WI38 (cell line): Measurements from ENCODE around the gene ACCS.

Experiments used
- H3K4me3 ChIP-seq: 2 replicates; pipeline ENCODE4 v1.5.1; 2011; ENCODE audit warnings: low read depth, mild to moderate bottlenecking, control low read depth, low read length
- CTCF ChIP-seq: IDR thresholded peaks from 2 replicates; pipeline ENCODE4 v1.5.1; 2012; ENCODE audit warnings: low read depth, mild to moderate bottlenecking, control low read depth, low read length

ACCS gene

DNA sequence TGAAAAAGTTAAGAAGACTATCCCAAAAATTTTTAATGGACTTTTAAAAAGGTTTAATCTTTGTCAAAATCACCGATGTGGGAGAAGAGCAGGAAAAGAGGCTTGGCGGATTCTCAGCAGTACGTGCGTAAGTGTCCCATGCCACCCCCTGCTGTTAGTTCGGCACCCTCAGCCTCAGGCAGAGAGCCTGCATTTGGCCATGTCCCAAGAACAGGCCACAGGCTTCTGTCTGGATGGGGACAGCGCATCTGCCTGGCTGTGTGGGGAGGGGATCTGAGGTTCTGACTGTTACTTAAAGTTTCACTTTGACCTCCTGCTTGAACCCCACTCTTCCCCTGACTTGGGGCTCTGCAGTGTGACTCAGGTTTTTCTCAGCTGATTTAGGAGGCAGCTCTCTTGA is 64.7 kb downstream of the ACCS start:
- TF ChIP-seq CTCF, result no peak
- no peak overlapping the region for H3K4me3 ChIP-seq

- peak; percentile 66 for TF ChIP-seq CTCF
- H3K4me3 ChIP-seq, result no peak overlapping the region
Observed at GRCh38 chr11:44133335-44133946, 67.4 kb downstream of the ACCS start.
